Esophagus muscularis mucosa (tissue), 4 donors: ENCODE measurements around the gene ADSS2. TPM values are rescaled to one million over a fixed set of nuclear protein-coding genes. Genes with fewer than 3 reads are reported as not detected.
A peak's percentile ranks its signal among the peaks of the same experiment; 100 is the strongest.

Experiments used
- DNase-seq: peaks from one replicate; pipeline ENCODE4 v3.0.0-alpha.2; 2017; ENCODE audit errors: extremely low spot score
- H3K27ac ChIP-seq, 4 donors: fragments of 200-600 bp; sonication (generic); replicated peaks in 1 of 4; 1 replicate in 3 of 4; 2 replicates in 1 of 4; pipeline ENCODE4 v1.5.1; 2016 to 2019; ENCODE audit warnings: mild to moderate bottlenecking in 1 of 4
- H3K27me3 ChIP-seq, 4 donors: fragments of 200-600 bp; sonication (generic); one replicate each; pipeline versions ENCODE4 v1.5.1 to v1.6.0; 2016 to 2019
- H3K36me3 ChIP-seq, 4 donors: fragments of 200-600 bp; sonication (generic); one replicate each; pipeline ENCODE4 v1.5.1; 2016 to 2019
- H3K4me1 ChIP-seq, 4 donors: fragments of 200-600 bp; sonication (generic); one replicate each; pipeline ENCODE4 v1.5.1; 2016 to 2019
- H3K4me3 ChIP-seq, 4 donors: fragments of 200-600 bp; sonication (generic); 1 replicate in 2 of 4; 2 replicates in 2 of 4; pipeline ENCODE4 v1.5.1; 2016 to 2019; ENCODE audit warnings: mild to moderate bottlenecking in 4 of 4, moderate library complexity in 1 of 4
- H3K9me3 ChIP-seq, 4 donors: fragments of 200-600 bp; sonication (generic); 1 replicate in 3 of 4; 2 replicates in 1 of 4; pipeline ENCODE4 v1.5.1; 2016 to 2019
- CTCF ChIP-seq, 3 experiments: fragments of 200-600 bp in 2 of 3; fragments of 450-650 bp in 1 of 3; sonication (generic) in 2 of 3; IDR thresholded peaks; one replicate each; pipeline ENCODE4 v1.5.1; 2017 to 2019; ENCODE audit warnings: antibody characterized with exemption in 3 of 3, mild to moderate bottlenecking in 2 of 3, moderate library complexity in 1 of 3
- EP300 ChIP-seq: sonication (generic); formaldehyde crosslinking; IDR thresholded peaks from one replicate; pipeline ENCODE4 v1.6.1; 2017; ENCODE audit warnings: antibody characterized with exemption
- POLR2A ChIP-seq: fragments of 450-650 bp; IDR thresholded peaks from one replicate; pipeline ENCODE4 v1.6.1; 2017; ENCODE audit warnings: antibody characterized with exemption, moderate library complexity, mild to moderate bottlenecking, low read depth
- POLR2AphosphoS5 ChIP-seq, 2 donors: sonication (generic); formaldehyde crosslinking; IDR thresholded peaks; one replicate each; pipeline ENCODE4 v1.6.1; 2017; ENCODE audit warnings: antibody characterized with exemption in 2 of 2
- WGBS: methylation state at CpG from one replicate; pipeline ENCODE4 v1.1.5; 2018; 5-methylcytosine and 5-hydroxymethylcytosine counted together
- intact Hi-C: fragments of 100-400 bp; cut with DNase I; formaldehyde crosslinking; loops from one replicate; pipeline ENCODE4 v1.15.1; 2023
- total RNA-seq, 4 donors: library from RNA; depleted of rRNA; stranded (reverse); fragments of >200 nt; gene quantifications; one replicate each; pipeline versions ENCODE4 v1.1.0 to v1.2.1, GENCODE V29; 2016

The ADSS2 gene
- total RNA-seq, 4 donors from 2014 or later = 40.9 to 49.4 (median 46.7) TPM

GRCh38 chr1:244450597-244451538 is 841 bp downstream of the ADSS2 start:
- peaks cover 21 to 51% (median 48%) of the 10 kb centered on the region in 4 donors for H3K4me1 ChIP-seq
- peaks cover 0 to 5% (median 0%) of the 10 kb centered on the region in 4 donors for H3K36me3 ChIP-seq
- peak in 1 of 2 donors; percentile 46 for TF ChIP-seq POLR2AphosphoS5 (IDR thresholded peaks at IDR 0.05)
- TF ChIP-seq CTCF (IDR thresholded peaks at IDR 0.05) = no peak
- H3K27ac ChIP-seq = peak overlapping the region; percentile 96 to 97 (median 96)
- DNase-seq = peak; percentile 94
- H3K9me3 ChIP-seq = no peaks in the 10 kb centered on the region
- peak overlapping the region; percentile 74 to 99 (median 85) for H3K4me3 ChIP-seq
- no peaks in the 10 kb centered on the region for H3K27me3 ChIP-seq
- intact Hi-C loops = loop anchor here (5.0 to 10.0 kb wide), 4 partner anchors 176 to 1194 kb away; partner anchors contain the start of genes CEP170, COX20, DESI2 and SDCCAG8
- WGBS = 0% methylated on average over 23 of the region's 41 CpGs

GRCh38 chr1:244449936-244450508 is 1.7 kb downstream of the ADSS2 start:
- TF ChIP-seq CTCF (IDR thresholded peaks at IDR 0.05) (no peak), EP300 (no peak), POLR2AphosphoS5 (IDR thresholded peaks at IDR 0.05) (no peak), POLR2A (no peak)
- H3K27ac ChIP-seq = peak overlapping the region; percentile 96 to 97 (median 96)
- no peak for DNase-seq
- peaks cover 28 to 60% (median 57%) of the 10 kb centered on the region in 4 donors for H3K4me1 ChIP-seq
- peaks cover 0 to 5% (median 0%) of the 10 kb centered on the region in 4 donors for H3K36me3 ChIP-seq
- no peaks in the 10 kb centered on the region for H3K27me3 ChIP-seq
- peak overlapping the region; percentile 74 to 99 (median 85) for H3K4me3 ChIP-seq
- WGBS = 75% methylated on average over 8 of the region's 8 CpGs
- intact Hi-C loops = loop anchor here (5.0 to 10.0 kb wide), 5 partner anchors 175 to 1193 kb away; partner anchors contain the start of genes CEP170, COX20, DESI2 and SDCCAG8
- H3K9me3 ChIP-seq = no peaks in the 10 kb centered on the region

GRCh38 chr1:244448279-244449036 is 3.3 kb downstream of the ADSS2 start:
- intact Hi-C loops = loop anchor here (10.0 kb wide), 1 partner anchor 404 kb away; no protein-coding TSS in a partner anchor
- H3K4me1 ChIP-seq = peaks cover 33 to 72% (median 70%) of the 10 kb centered on the region in 4 donors

More at GRCh38 chr1:244448279-244449036, 3.3 kb downstream of the ADSS2 start:
- Histone ChIP-seq H3K9me3 (no peaks in the 10 kb centered on the region), H3K4me3 (peak overlapping the region in 3 of 4 donors; percentile 3 to 8 (median 5)), H3K27me3 (no peaks in the 10 kb centered on the region), H3K36me3 (peaks cover 0 to 5% (median 0%) of the 10 kb centered on the region in 4 donors), H3K27ac (peak overlapping the region; percentile 96 to 97 (median 96))
- DNase-seq = no peak
- TF ChIP-seq CTCF (IDR thresholded peaks at IDR 0.05) = no peak
- TF ChIP-seq EP300 = no peak
- TF ChIP-seq POLR2AphosphoS5 (IDR thresholded peaks at IDR 0.05) = no peak
- no peak for TF ChIP-seq POLR2A
- 49% methylated on average over 5 of the region's 5 CpGs for WGBS
